Measurements from ENCODE around the gene ENDOV.

The ENDOV gene

DNA sequence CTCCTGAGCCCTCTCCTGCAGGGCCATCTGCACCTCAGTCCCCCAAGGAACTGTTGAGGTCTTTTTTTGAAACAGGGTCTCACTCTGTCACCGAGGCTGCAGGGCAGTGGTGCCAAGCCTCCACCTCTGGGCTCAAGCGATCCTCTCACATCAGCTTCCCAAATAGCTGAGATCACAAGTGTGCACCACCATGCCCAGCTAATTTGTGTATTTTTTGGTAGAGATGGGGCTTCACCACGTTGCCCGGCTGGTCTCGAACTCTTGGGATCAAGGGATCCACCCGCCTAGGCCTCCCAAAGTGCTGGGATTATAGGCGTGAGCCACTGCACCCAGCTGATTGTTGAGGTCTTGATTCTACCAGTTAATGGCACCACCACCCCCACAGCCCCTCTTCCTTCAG is 27.9 kb upstream of the ENDOV start:
- ChIA-PET CTCF (interaction anchor here (1.4 kb wide), 1 partner anchor 84 kb away, joined by 3 read pairs; no protein-coding TSS in a partner anchor), POLR2A (no interaction called here)
- Histone ChIP-seq H3K36me3 (ENCODE audit: control insufficient read depth in 4 of 4, insufficient read depth in 4 of 4, low read length in 3 of 4) (peaks cover 23 to 91% (median 68%) of the 10 kb centered on the region in 4 experiments), H3K4me1 (ENCODE audit: control extremely low read depth in 1 of 4, control insufficient read depth in 4 of 4, insufficient read depth in 4 of 4, low read length in 3 of 4) (no peaks in the 10 kb centered on the region), H3K27ac (ENCODE audit: insufficient read depth in 1 of 2, low read depth in 1 of 2, low read length in 2 of 2, poor library complexity in 1 of 2, severe bottlenecking in 2 of 2) (no peak overlapping the region), H3K4me3 (ENCODE audit: control insufficient read depth in 1 of 7, extremely low read depth in 1 of 7, insufficient read depth in 4 of 7, low read depth in 2 of 7, low read length in 6 of 7) (no peak overlapping the region), H3K9me3 (ENCODE audit: control extremely low read depth in 1 of 5, control insufficient read depth in 4 of 5, insufficient read depth in 2 of 5, low read depth in 1 of 5, low read length in 4 of 5) (no peaks in the 10 kb centered on the region), H3K27me3 (replicated peaks in 2 of 5; ENCODE audit: control insufficient read depth in 4 of 5, insufficient read depth in 5 of 5, low read length in 4 of 5) (no peaks in the 10 kb centered on the region)
- 100% methylated on average over 1 of the region's 7 CpGs for WGBS (ENCODE audit: insufficient coverage)
- no peak for DNase-seq

GRCh38 chr17:80388175-80388574 is 26.8 kb upstream of the ENDOV start:
- H3K27ac ChIP-seq (ENCODE audit: insufficient read depth in 1 of 2, low read depth in 1 of 2, low read length in 2 of 2, poor library complexity in 1 of 2, severe bottlenecking in 2 of 2) = no peak overlapping the region
- H3K36me3 ChIP-seq (ENCODE audit: control insufficient read depth in 4 of 4, insufficient read depth in 4 of 4, low read length in 3 of 4) = peaks cover 21 to 90% (median 67%) of the 10 kb centered on the region in 4 experiments
- no peaks in the 10 kb centered on the region for H3K27me3 ChIP-seq (replicated peaks in 2 of 5; ENCODE audit: control insufficient read depth in 4 of 5, insufficient read depth in 5 of 5, low read length in 4 of 5)
- WGBS (ENCODE audit: insufficient coverage) = 98% methylated on average over 14 of the region's 15 CpGs
- no peaks in the 10 kb centered on the region for H3K9me3 ChIP-seq (ENCODE audit: control extremely low read depth in 1 of 5, control insufficient read depth in 4 of 5, insufficient read depth in 2 of 5, low read depth in 1 of 5, low read length in 4 of 5)
- no peak overlapping the region for H3K4me3 ChIP-seq (ENCODE audit: control insufficient read depth in 1 of 7, extremely low read depth in 1 of 7, insufficient read depth in 4 of 7, low read depth in 2 of 7, low read length in 6 of 7)
- H3K4me1 ChIP-seq (ENCODE audit: control extremely low read depth in 1 of 4, control insufficient read depth in 4 of 4, insufficient read depth in 4 of 4, low read length in 3 of 4) = no peaks in the 10 kb centered on the region
- CTCF ChIA-PET = no interaction called here
- POLR2A ChIA-PET = no interaction called here
- no peak for DNase-seq

- Histone ChIP-seq H3K27ac (ENCODE audit: insufficient read depth in 1 of 2, low read depth in 1 of 2, low read length in 2 of 2, poor library complexity in 1 of 2, severe bottlenecking in 2 of 2) (no peak overlapping the region), H3K27me3 (replicated peaks in 2 of 5; ENCODE audit: control insufficient read depth in 4 of 5, insufficient read depth in 5 of 5, low read length in 4 of 5) (no peaks in the 10 kb centered on the region), H3K36me3 (ENCODE audit: control insufficient read depth in 4 of 4, insufficient read depth in 4 of 4, low read length in 3 of 4) (peaks cover 19 to 90% (median 67%) of the 10 kb centered on the region in 4 experiments), H3K4me1 (ENCODE audit: control extremely low read depth in 1 of 4, control insufficient read depth in 4 of 4, insufficient read depth in 4 of 4, low read length in 3 of 4) (no peaks in the 10 kb centered on the region), H3K4me3 (ENCODE audit: control insufficient read depth in 1 of 7, extremely low read depth in 1 of 7, insufficient read depth in 4 of 7, low read depth in 2 of 7, low read length in 6 of 7) (no peak overlapping the region), H3K9me3 (ENCODE audit: control extremely low read depth in 1 of 5, control insufficient read depth in 4 of 5, insufficient read depth in 2 of 5, low read depth in 1 of 5, low read length in 4 of 5) (no peaks in the 10 kb centered on the region)
- CTCF ChIA-PET = no interaction called here
- POLR2A ChIA-PET = no interaction called here
- DNase-seq = no peak
- WGBS (ENCODE audit: insufficient coverage) = 95% methylated on average over 7 of the region's 10 CpGs
Measured at GRCh38 chr17:80388601-80389000, 26.4 kb upstream of the ENDOV start.

DNA sequence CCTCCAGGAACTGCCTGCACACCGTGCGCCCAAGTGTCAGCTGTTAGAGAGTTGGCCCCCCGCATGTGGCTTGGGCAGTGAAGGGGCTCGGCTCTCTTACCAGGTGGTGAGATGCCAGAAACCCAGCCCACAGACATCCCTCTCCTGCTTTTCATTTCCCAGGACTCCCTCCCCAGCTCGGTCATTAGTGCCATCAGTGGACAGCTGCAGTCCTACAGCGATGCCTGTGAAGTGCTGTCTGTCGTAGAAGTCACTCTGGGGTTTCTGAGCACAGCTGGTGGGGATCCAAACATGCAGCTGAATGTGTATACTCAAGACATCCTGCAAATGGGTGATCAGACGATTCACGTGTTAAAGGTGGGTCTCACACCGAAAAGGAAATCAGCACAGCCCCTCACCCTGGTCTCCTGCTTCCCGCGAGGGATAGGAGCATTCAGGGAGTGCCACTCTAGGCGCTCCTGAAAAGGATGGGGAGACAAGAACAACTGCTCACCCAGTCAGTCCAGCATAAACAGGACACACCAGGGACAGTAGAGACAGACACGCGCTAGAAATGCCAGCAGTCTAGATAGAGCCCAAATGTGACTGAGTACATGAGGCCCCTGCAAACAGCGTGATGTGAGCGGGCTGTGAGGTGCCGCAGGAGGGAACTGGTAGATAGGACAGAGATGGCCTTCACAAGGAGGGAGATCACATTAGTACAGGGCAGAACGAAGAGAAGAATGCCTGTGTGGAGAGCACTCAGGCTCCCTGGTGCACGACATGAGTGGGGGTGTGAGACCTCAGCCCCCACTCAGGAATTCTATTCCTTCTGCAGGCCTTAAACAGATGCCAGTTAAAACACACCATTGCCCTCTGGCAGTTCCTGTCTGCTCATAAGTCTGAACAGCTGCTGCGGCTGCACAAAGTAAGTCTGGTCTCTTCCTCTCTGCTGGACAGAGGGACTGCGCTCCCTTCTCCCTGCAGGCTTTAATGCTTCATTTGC is 25.7 kb upstream of the ENDOV start:
- 97% methylated on average over 22 of the region's 22 CpGs for WGBS (ENCODE audit: insufficient coverage)
- H3K9me3 ChIP-seq (ENCODE audit: control extremely low read depth in 1 of 5, control insufficient read depth in 4 of 5, insufficient read depth in 2 of 5, low read depth in 1 of 5, low read length in 4 of 5) = no peaks in the 10 kb centered on the region
- ChIA-PET CTCF (no interaction called here), POLR2A (no interaction called here)
- no peaks in the 10 kb centered on the region for H3K4me1 ChIP-seq (ENCODE audit: control extremely low read depth in 1 of 4, control insufficient read depth in 4 of 4, insufficient read depth in 4 of 4, low read length in 3 of 4)
- H3K27ac ChIP-seq (ENCODE audit: insufficient read depth in 1 of 2, low read depth in 1 of 2, low read length in 2 of 2, poor library complexity in 1 of 2, severe bottlenecking in 2 of 2) = no peak overlapping the region
- H3K36me3 ChIP-seq (ENCODE audit: control insufficient read depth in 4 of 4, insufficient read depth in 4 of 4, low read length in 3 of 4) = peaks cover 19 to 88% (median 67%) of the 10 kb centered on the region in 4 experiments
- H3K27me3 ChIP-seq (replicated peaks in 2 of 5; ENCODE audit: control insufficient read depth in 4 of 5, insufficient read depth in 5 of 5, low read length in 4 of 5) = no peaks in the 10 kb centered on the region
- H3K4me3 ChIP-seq (ENCODE audit: control insufficient read depth in 1 of 7, extremely low read depth in 1 of 7, insufficient read depth in 4 of 7, low read depth in 2 of 7, low read length in 6 of 7) = no peak overlapping the region
- DNase-seq = no peak

DNA sequence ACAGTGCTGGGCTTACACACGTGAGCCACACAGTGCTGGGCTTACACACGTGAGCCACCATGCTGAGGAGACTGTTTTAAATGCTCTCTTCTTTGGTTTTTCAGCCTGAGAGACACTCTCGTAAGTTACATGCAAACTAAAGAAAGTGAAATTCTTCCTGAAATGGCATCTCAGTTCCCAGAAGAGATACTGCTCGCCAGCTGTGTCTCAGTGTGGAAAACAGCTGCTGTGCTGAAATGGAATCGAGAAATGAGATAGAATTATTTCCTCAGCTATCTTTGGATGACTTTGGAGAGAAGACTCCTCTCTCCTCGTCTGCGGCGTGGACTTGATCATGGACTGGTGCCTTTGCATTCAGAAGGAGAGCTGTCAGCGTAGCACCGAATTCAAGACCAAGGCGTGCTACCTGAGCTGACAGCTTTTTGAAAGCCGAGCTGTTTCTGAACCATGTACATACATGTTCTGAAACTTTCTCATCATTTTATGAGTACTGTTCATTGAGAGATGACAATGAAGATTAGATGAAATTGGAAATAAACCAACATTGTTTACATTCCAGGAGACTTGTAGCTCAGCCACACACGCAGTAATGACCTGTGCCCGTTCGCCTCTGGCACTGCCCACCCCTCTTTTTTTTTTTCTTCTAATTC is 21.6 kb upstream of the ENDOV start:
- no peak for DNase-seq
- Histone ChIP-seq H3K36me3 (ENCODE audit: control insufficient read depth in 4 of 4, insufficient read depth in 4 of 4, low read length in 3 of 4) (peaks cover 15 to 66% (median 50%) of the 10 kb centered on the region in 4 experiments), H3K27me3 (replicated peaks in 2 of 5; ENCODE audit: control insufficient read depth in 4 of 5, insufficient read depth in 5 of 5, low read length in 4 of 5) (no peaks in the 10 kb centered on the region), H3K4me3 (ENCODE audit: control insufficient read depth in 1 of 7, extremely low read depth in 1 of 7, insufficient read depth in 4 of 7, low read depth in 2 of 7, low read length in 6 of 7) (no peak overlapping the region), H3K4me1 (ENCODE audit: control extremely low read depth in 1 of 4, control insufficient read depth in 4 of 4, insufficient read depth in 4 of 4, low read length in 3 of 4) (no peaks in the 10 kb centered on the region), H3K27ac (ENCODE audit: insufficient read depth in 1 of 2, low read depth in 1 of 2, low read length in 2 of 2, poor library complexity in 1 of 2, severe bottlenecking in 2 of 2) (no peak overlapping the region), H3K9me3 (ENCODE audit: control extremely low read depth in 1 of 5, control insufficient read depth in 4 of 5, insufficient read depth in 2 of 5, low read depth in 1 of 5, low read length in 4 of 5) (no peaks in the 10 kb centered on the region)
- 90% methylated on average over 13 of the region's 15 CpGs for WGBS (ENCODE audit: insufficient coverage)
- CTCF ChIA-PET = interaction anchor here (0.9 to 1.1 kb wide), 2 partner anchors 16 to 241 kb away, joined by 3 read pairs; no protein-coding TSS in a partner anchor
- POLR2A ChIA-PET = no interaction called here

- no peaks in the 10 kb centered on the region for H3K9me3 ChIP-seq (ENCODE audit: control extremely low read depth in 1 of 5, control insufficient read depth in 4 of 5, insufficient read depth in 2 of 5, low read depth in 1 of 5, low read length in 4 of 5)
- H3K4me1 ChIP-seq (ENCODE audit: control extremely low read depth in 1 of 4, control insufficient read depth in 4 of 4, insufficient read depth in 4 of 4, low read length in 3 of 4) = no peaks in the 10 kb centered on the region
- DNase-seq = no peak
- H3K4me3 ChIP-seq (ENCODE audit: control insufficient read depth in 1 of 7, extremely low read depth in 1 of 7, insufficient read depth in 4 of 7, low read depth in 2 of 7, low read length in 6 of 7) = no peak overlapping the region
- H3K27ac ChIP-seq (ENCODE audit: insufficient read depth in 1 of 2, low read depth in 1 of 2, low read length in 2 of 2, poor library complexity in 1 of 2, severe bottlenecking in 2 of 2) = no peak overlapping the region
- POLR2A ChIA-PET = no interaction called here
- 100% methylated on average over 4 of the region's 4 CpGs for WGBS (ENCODE audit: insufficient coverage)
- no peaks in the 10 kb centered on the region for H3K27me3 ChIP-seq (replicated peaks in 2 of 5; ENCODE audit: control insufficient read depth in 4 of 5, insufficient read depth in 5 of 5, low read length in 4 of 5)
- CTCF ChIA-PET = interaction anchor here (0.9 kb wide), 1 partner anchor 17 kb away, joined by 3 read pairs; no protein-coding TSS in a partner anchor
- H3K36me3 ChIP-seq (ENCODE audit: control insufficient read depth in 4 of 4, insufficient read depth in 4 of 4, low read length in 3 of 4) = peaks cover 13 to 60% (median 45%) of the 10 kb centered on the region in 4 experiments
Measured at GRCh38 chr17:80393961-80394360, 21.0 kb upstream of the ENDOV start.
